Testis (tissue), 3 donors: Measurements from ENCODE around the gene C12orf57. TPM values are rescaled to one million over a fixed set of nuclear protein-coding genes. Genes with fewer than 3 reads are reported as not detected.
A peak's percentile ranks its signal among the peaks of the same experiment; 100 is the strongest.

Experiments used
- DNase-seq: peaks from one replicate; pipeline ENCODE4 v3.0.0-alpha.2; 2019
- H3K27ac ChIP-seq, 2 donors: fragments of 200-600 bp; sonication (generic); one replicate each; pipeline ENCODE4 v1.5.1; 2019
- H3K27me3 ChIP-seq: fragments of 200-600 bp; sonication (generic); one replicate; pipeline ENCODE4 v1.5.1; 2019
- H3K36me3 ChIP-seq: fragments of 200-600 bp; sonication (generic); one replicate; pipeline ENCODE4 v1.5.1; 2017; ENCODE audit warnings: low read depth; ENCODE audit errors: missing control alignments
- H3K4me1 ChIP-seq: fragments of 200-600 bp; sonication (generic); one replicate; pipeline ENCODE4 v1.5.1; 2019
- H3K4me3 ChIP-seq, 2 donors: fragments of 200-600 bp; sonication (generic); one replicate each; pipeline ENCODE4 v1.5.1; 2017 to 2019
- H3K9me3 ChIP-seq: fragments of 200-600 bp; sonication (generic); one replicate; pipeline ENCODE4 v1.5.1; 2017
- CTCF ChIP-seq, 3 experiments: fragments of 450-650 bp in 2 of 3; fragments of 200-600 bp in 1 of 3; sonication (generic) in 1 of 3; IDR thresholded peaks; one replicate each; pipeline ENCODE4 v1.5.1; 2016 to 2019; ENCODE audit warnings: antibody characterized with exemption in 3 of 3, mild to moderate bottlenecking in 2 of 3, moderate library complexity in 1 of 3
- POLR2A ChIP-seq: fragments of 450-650 bp; IDR thresholded peaks from one replicate; pipeline ENCODE4 v1.6.1; 2017; ENCODE audit warnings: antibody characterized with exemption, mild to moderate bottlenecking, moderate library complexity
- WGBS, 2 donors: methylation state at CpG; one replicate each; pipeline ENCODE4 v1.1.5; 2018; 5-methylcytosine and 5-hydroxymethylcytosine counted together
- intact Hi-C: fragments of 100-400 bp; cut with DNase I; formaldehyde crosslinking; loops from one replicate; pipeline ENCODE4 v1.15.1; 2023; ENCODE audit warnings: low total_unique reads
- polyA plus RNA-seq: library from polyadenylated mRNA; stranded (reverse); fragments of 350-450 nt; fragmentation: Illumina TruSeq; extraction: RNeasy Lipid Tissue Mini Kit (QIAGEN cat#74804); gene quantifications from one replicate; pipeline ENCODE4 v1.2.3, GENCODE V29; 2014; ENCODE audit warnings: low read depth, low replicate concordance; ENCODE audit not compliant: insufficient read depth
- total RNA-seq, 2 donors: library from RNA; depleted of rRNA; stranded (reverse); fragments of >200 nt; gene quantifications; one replicate each; pipeline ENCODE4 v1.2.3, GENCODE V29; 2016

Gene C12orf57
- total and polyA plus RNA-seq, 3 donors from 2014 or later = 141 to 236 (median 143) TPM

GRCh38 chr12:6923003-6923732 lies 20.7 kb upstream of the C12orf57 start:
- DNase-seq = no peak
- H3K27me3 ChIP-seq = no peaks in the 10 kb centered on the region
- no peak overlapping the region for H3K27ac ChIP-seq
- 78 to 79% methylated on average over 10 of the region's 10 CpGs for WGBS, 2 donors
- TF ChIP-seq POLR2A (no peak), CTCF (IDR thresholded peaks at IDR 0.05) (no peak)
- H3K36me3 ChIP-seq = no peaks in the 10 kb centered on the region
- no peaks in the 10 kb centered on the region for H3K9me3 ChIP-seq
- intact Hi-C loops = no loop called here
- peaks cover 25% of the 10 kb centered on the region for H3K4me1 ChIP-seq
- H3K4me3 ChIP-seq = no peak overlapping the region

- Histone ChIP-seq H3K36me3 (no peaks in the 10 kb centered on the region), H3K27me3 (no peaks in the 10 kb centered on the region), H3K27ac (peak overlapping the region in 1 of 2 donors; percentile 98), H3K4me1 (peaks cover 26% of the 10 kb centered on the region), H3K9me3 (no peaks in the 10 kb centered on the region), H3K4me3 (no peak overlapping the region)
- no peak for TF ChIP-seq POLR2A
- no peak for TF ChIP-seq CTCF (IDR thresholded peaks at IDR 0.05)
- intact Hi-C loops = no loop called here
- DNase-seq = no peak
- WGBS, 2 donors = 55 to 61% methylated on average over 6 of the region's 6 CpGs
These were observed 20.0 kb upstream of the C12orf57 start for GRCh38 chr12:6923851-6924250.

GRCh38 chr12:6925239-6925539 lies 18.6 kb upstream of the C12orf57 start:
- no peak overlapping the region for H3K4me3 ChIP-seq
- H3K9me3 ChIP-seq = no peaks in the 10 kb centered on the region
- DNase-seq = no peak
- H3K36me3 ChIP-seq = no peaks in the 10 kb centered on the region
- intact Hi-C loops = no loop called here
- no peaks in the 10 kb centered on the region for H3K27me3 ChIP-seq
- TF ChIP-seq POLR2A (no peak), CTCF (IDR thresholded peaks at IDR 0.05) (no peak)
- peak overlapping the region; percentile 90 to 98 for H3K27ac ChIP-seq
- 13 to 19% methylated on average over 1 of the region's 1 CpG for WGBS, 2 donors
- peaks cover 40% of the 10 kb centered on the region for H3K4me1 ChIP-seq

GRCh38 chr12:6925540-6926279 lies 18.1 kb upstream of the C12orf57 start:
- H3K9me3 ChIP-seq = no peaks in the 10 kb centered on the region
- WGBS, 2 donors = 23 to 43% methylated on average over 8 of the region's 8 CpGs
- peaks cover 40% of the 10 kb centered on the region for H3K4me1 ChIP-seq
- peak overlapping the region in 1 of 2 donors; percentile 87 for H3K4me3 ChIP-seq
- peak overlapping the region; percentile 90 to 98 for H3K27ac ChIP-seq
- no peaks in the 10 kb centered on the region for H3K27me3 ChIP-seq
- H3K36me3 ChIP-seq = no peaks in the 10 kb centered on the region
- TF ChIP-seq POLR2A (no peak), CTCF (IDR thresholded peaks at IDR 0.05) (peak in 1 of 3 experiments; percentile 37)
- intact Hi-C loops = no loop called here
- peak; percentile 75 for DNase-seq
